B cell (primary cell): ENCODE data around the gene TNPO2. TPM values are rescaled to one million over a fixed set of nuclear protein-coding genes. Genes with fewer than 3 reads are reported as not detected.
A peak's percentile ranks its signal among the peaks of the same experiment; 100 is the strongest.

Source experiments
- ATAC-seq: fragments of 200-7000 bp; cut with Tn5 transposase; one replicate; pipeline ENCODE4 v1.10.0; 2021; ENCODE audit warnings: low read depth, mild to moderate bottlenecking, moderate number of reproducible peaks, moderate library complexity
- CTCF ChIA-PET: fragments of 350-600 bp; sonication (Branson Sonifier 250); formaldehyde crosslinking; loops from one replicate; lab custom pipeline; 2021; ENCODE audit warnings: antibody characterized with exemption, inconsistent platforms; lab: Charles Lee
- POLR2A ChIA-PET: fragments of 350-600 bp; sonication (Branson Sonifier 250); formaldehyde crosslinking; loops from one replicate; lab custom pipeline; 2021; ENCODE audit warnings: antibody characterized with exemption; lab: Charles Lee
- DNase-seq: peaks from one replicate; pipeline ENCODE4 v3.0.0; 2013
- H2AFZ ChIP-seq: 2 replicates; pipeline ENCODE4 v1.6.1; 2012; ENCODE audit warnings: mild to moderate bottlenecking, low read depth, low read length; ENCODE audit not compliant: insufficient read depth, poor library complexity, severe bottlenecking
- H3K27ac ChIP-seq, 2 donors: 1 replicate in 1 of 2; 2 replicates in 1 of 2; pipeline ENCODE4 v1.5.1; 2012 to 2013; ENCODE audit warnings: low read length in 2 of 2, mild to moderate bottlenecking in 2 of 2, moderate library complexity in 1 of 2
- H3K27me3 ChIP-seq, 4 experiments: fragments of 200-600 bp in 1 of 4; sonication (generic) in 1 of 4; replicated peaks in 1 of 4; 1 replicate in 2 of 4; 2 replicates in 2 of 4; pipeline versions ENCODE4 v1.6.1 to v1.7.0; 2013 to 2016; ENCODE audit warnings: low read length in 3 of 4, mild to moderate bottlenecking in 2 of 4, mixed read lengths in 1 of 4, moderate library complexity in 1 of 4; ENCODE audit not compliant: insufficient read depth in 4 of 4, control insufficient read depth in 3 of 4; ENCODE audit errors: control extremely low read depth in 1 of 4
- H3K36me3 ChIP-seq, 2 experiments: replicated peaks in 1 of 2; 1 replicate in 1 of 2; 2 replicates in 1 of 2; pipeline versions ENCODE4 v1.6.1 to v1.7.1; 2013; ENCODE audit warnings: low read length in 1 of 2; ENCODE audit not compliant: insufficient read depth in 2 of 2, control insufficient read depth in 1 of 2; ENCODE audit errors: control extremely low read depth in 1 of 2, extremely low read depth in 1 of 2
- H3K4me1 ChIP-seq, 2 donors: fragments of 200-600 bp in 1 of 2; sonication (generic) in 1 of 2; 1 replicate in 1 of 2; 2 replicates in 1 of 2; pipeline versions ENCODE4 v1.5.1 to v1.6.1; 2013 to 2017; ENCODE audit warnings: low read length in 2 of 2; ENCODE audit not compliant: control insufficient read depth in 2 of 2, insufficient read depth in 2 of 2
- H3K4me2 ChIP-seq: replicated peaks from 2 replicates; pipeline ENCODE3; 2012; ENCODE audit warnings: mild to moderate bottlenecking, low read depth, low read length; ENCODE audit not compliant: poor library complexity, severe bottlenecking
- H3K4me3 ChIP-seq, 5 experiments: fragments of 200-600 bp in 1 of 5; sonication (generic) in 1 of 5; 1 replicate in 3 of 5; 2 replicates in 2 of 5; pipeline versions ENCODE4 v1.5.1 to v1.7.0; 2011 to 2016; ENCODE audit warnings: low read length in 4 of 5, mild to moderate bottlenecking in 4 of 5, low read depth in 2 of 5, control low read depth in 1 of 5, moderate library complexity in 1 of 5; ENCODE audit not compliant: insufficient read depth in 1 of 5; ENCODE audit errors: control extremely low read depth in 1 of 5, extremely low read depth in 1 of 5
- H3K79me2 ChIP-seq: fragments of 200-600 bp; sonication (generic); one replicate; pipeline ENCODE4 v1.6.0; 2016; ENCODE audit warnings: low read length; ENCODE audit not compliant: control insufficient read depth, insufficient read depth
- H3K9ac ChIP-seq: fragments of 200-600 bp; sonication (generic); 2 replicates; pipeline ENCODE4 v1.6.1; 2017; ENCODE audit warnings: mild to moderate bottlenecking, low read length, moderate library complexity
- H3K9me3 ChIP-seq, 3 donors: one replicate each; pipeline versions ENCODE4 v1.6.1 to v1.7.1; 2013; ENCODE audit warnings: low read length in 2 of 3; ENCODE audit not compliant: control insufficient read depth in 2 of 3, insufficient read depth in 1 of 3; ENCODE audit errors: control extremely low read depth in 1 of 3
- H4K20me1 ChIP-seq: 2 replicates; pipeline ENCODE4 v1.6.0; 2012; ENCODE audit warnings: mild to moderate bottlenecking, low read length; ENCODE audit not compliant: insufficient read depth, control insufficient read depth, poor library complexity, severe bottlenecking
- H3K27ac Mint-ChIP-seq: one replicate; pipeline ENCODE4 v1.8.0; 2021; ENCODE audit warnings: mixed read lengths
- H3K27me3 Mint-ChIP-seq: one replicate; pipeline ENCODE4 v1.8.0; 2021; ENCODE audit warnings: mixed read lengths
- H3K4me1 Mint-ChIP-seq: one replicate; pipeline ENCODE4 v1.8.0; 2021; ENCODE audit warnings: mixed read lengths
- H3K4me3 Mint-ChIP-seq: one replicate; pipeline ENCODE4 v1.8.0; 2021; ENCODE audit warnings: mixed read lengths
- H3K9me3 Mint-ChIP-seq: one replicate; pipeline ENCODE4 v1.8.0; 2022; ENCODE audit warnings: mixed read lengths; ENCODE audit not compliant: insufficient read depth
- CTCF ChIP-seq: fragments of 200-600 bp; IDR thresholded peaks from one replicate; pipeline ENCODE4 v1.8.0; 2022; ENCODE audit warnings: antibody characterized with exemption, mild to moderate bottlenecking
- EZH2 ChIP-seq: IDR thresholded peaks from 2 replicates; pipeline ENCODE4 v1.6.1; 2012; ENCODE audit warnings: borderline replicate concordance, low read depth, mild to moderate bottlenecking, moderate library complexity, low read length; ENCODE audit not compliant: insufficient read depth, poor library complexity, severe bottlenecking
- WGBS: methylation state at CpG from one replicate; pipeline ENCODE4 v1.1.5; 2013; ENCODE audit warnings: missing lambda C conversion rate; ENCODE audit not compliant: insufficient coverage; 5-methylcytosine and 5-hydroxymethylcytosine counted together
- intact Hi-C: fragments of 100-400 bp; cut with micrococcal nuclease; formaldehyde crosslinking; loops from one replicate; pipeline ENCODE4 v1.10.0; 2022
- polyA plus RNA-seq: library from polyadenylated mRNA; depleted of rRNA; stranded (reverse); fragments of >200 nt; gene quantifications from 2 replicates; pipeline ENCODE4 v1.2.3, GENCODE V29; 2012
- total RNA-seq, 2 donors: library from RNA; stranded (reverse); fragments of 120-200 nt in 1 of 2; gene quantifications; 1 replicate in 1 of 2; 2 replicates in 1 of 2; pipeline versions ENCODE4 v1.2.3 to v1.2.4, GENCODE V29; 2013 to 2022

TNPO2 gene
- total and polyA plus RNA-seq, 2 donors (not counting 1 experiment from before 2014, with no cell fraction given), result 73.7 to 85.6 TPM

- peak overlapping the region; percentile 75 to 99 (median 95) for H3K4me3 ChIP-seq
- H4K20me1 ChIP-seq, result peaks cover 32% of the 10 kb centered on the region
- peak overlapping the region; percentile 97 for H3K9ac ChIP-seq
- peak overlapping the region; percentile 100 for H3K27ac Mint-ChIP-seq
- H3K9me3 Mint-ChIP-seq, result no peaks in the 10 kb centered on the region
- ChIA-PET POLR2A (interaction anchor here (1.6 kb wide), 1 partner anchor 55 kb away, joined by 9 read pairs; no protein-coding TSS in a partner anchor), CTCF (interaction anchor here (0.6 to 5.7 kb wide), 9 partner anchors 9 to 174 kb away, joined by 3 to 82 read pairs (median 3); partner anchors contain the start of gene JUNB)
- TF ChIP-seq CTCF (no peak), EZH2 (no peak)
- DNase-seq (peak; percentile 76), ATAC-seq (no peak)
- peaks cover 1 to 27% of the 10 kb centered on the region in 2 experiments for H3K36me3 ChIP-seq
- peaks cover 65% of the 10 kb centered on the region for H3K4me1 Mint-ChIP-seq
- H3K27me3 Mint-ChIP-seq, result no peaks in the 10 kb centered on the region
- no peaks in the 10 kb centered on the region for H3K9me3 ChIP-seq
- peak overlapping the region; percentile 86 for H3K4me2 ChIP-seq
- H3K4me3 Mint-ChIP-seq, result peak overlapping the region; percentile 98
- peak overlapping the region; percentile 90 to 99 for H3K27ac ChIP-seq
- H3K4me1 ChIP-seq, result peaks cover 34 to 55% of the 10 kb centered on the region in 2 donors
- H2AFZ ChIP-seq, result peak overlapping the region; percentile 97
- WGBS, result under 1% methylated on average over 24 of the region's 24 CpGs
- H3K79me2 ChIP-seq, result peaks cover 71% of the 10 kb centered on the region
- no peaks in the 10 kb centered on the region for H3K27me3 ChIP-seq
- intact Hi-C loops, result loop anchor here (1.0 to 5.0 kb wide), 4 partner anchors 12 to 227 kb away; partner anchors contain the start of genes DHPS, TNPO2, ZNF443 and ZNF564
These were observed 54.8 kb downstream of the TNPO2 start for GRCh38 chr19:12668932-12669269.

GRCh38 chr19:12668346-12668745 is 55.4 kb downstream of the TNPO2 start:
- H3K9ac ChIP-seq, result peak overlapping the region; percentile 97
- H3K4me3 Mint-ChIP-seq, result peak overlapping the region; percentile 98
- peaks cover 33% of the 10 kb centered on the region for H4K20me1 ChIP-seq
- H3K27ac Mint-ChIP-seq, result peak overlapping the region; percentile 100
- peak overlapping the region; percentile 97 for H2AFZ ChIP-seq
- no peaks in the 10 kb centered on the region for H3K27me3 ChIP-seq
- H3K79me2 ChIP-seq, result peaks cover 76% of the 10 kb centered on the region
- 79% methylated on average over 3 of the region's 8 CpGs for WGBS
- H3K4me1 Mint-ChIP-seq, result peaks cover 68% of the 10 kb centered on the region
- peak overlapping the region in 4 of 5 experiments; percentile 92 to 99 (median 96) for H3K4me3 ChIP-seq
- CTCF ChIA-PET, result interaction anchor here (0.6 to 5.7 kb wide), 6 partner anchors 28 to 178 kb away, joined by 3 to 82 read pairs (median 4); partner anchors contain the start of gene JUNB
- POLR2A ChIA-PET, result interaction anchor here (0.5 to 1.6 kb wide), 3 partner anchors 55 to 633 kb away, joined by 3 to 9 read pairs (median 3); partner anchors contain the start of gene ZNF433
- DNase-seq (no peak), ATAC-seq (no peak)
- intact Hi-C loops, result loop anchor here (5.0 kb wide), 2 partner anchors 54 to 226 kb away; partner anchors contain the start of genes TNPO2 and ZNF443
- no peaks in the 10 kb centered on the region for H3K9me3 ChIP-seq
- no peaks in the 10 kb centered on the region for H3K27me3 Mint-ChIP-seq
- TF ChIP-seq CTCF (no peak), EZH2 (no peak)
- H3K27ac ChIP-seq, result peak overlapping the region; percentile 90 to 99
- peaks cover 37 to 60% of the 10 kb centered on the region in 2 donors for H3K4me1 ChIP-seq
- H3K36me3 ChIP-seq, result peaks cover 0 to 31% of the 10 kb centered on the region in 2 experiments
- peak overlapping the region; percentile 86 for H3K4me2 ChIP-seq
- no peaks in the 10 kb centered on the region for H3K9me3 Mint-ChIP-seq
